Gastrocnemius medialis (tissue), 4 donors: ENCODE measurements around the gene FYB1.

Experiments used
- CTCF ChIP-seq, 5 experiments: fragments of 450-650 bp in 3 of 5; fragments of 200-600 bp in 2 of 5; sonication (generic) in 2 of 5; IDR thresholded peaks in 4 of 5; conservative IDR thresholded peaks in 1 of 5; 1 replicate in 4 of 5; 2 replicates in 1 of 5; pipeline ENCODE4 v1.5.1; 2016 to 2019; ENCODE audit warnings: antibody characterized with exemption in 5 of 5, mild to moderate bottlenecking in 3 of 5, moderate library complexity in 3 of 5
- POLR2A ChIP-seq, 2 donors: fragments of 450-650 bp; IDR thresholded peaks; one replicate each; pipeline ENCODE4 v1.6.1; 2017; ENCODE audit warnings: antibody characterized with exemption in 2 of 2, mild to moderate bottlenecking in 2 of 2, moderate library complexity in 2 of 2

GRCh38 chr5:39121315-39121714 lies 98.0 kb downstream of the FYB1 start:
- TF ChIP-seq CTCF (IDR thresholded peaks at IDR 0.05 in 4 of 5, conservative IDR thresholded peaks at IDR 0.05 in 1 of 5) (no peak), POLR2A (IDR thresholded peaks at IDR 0.05) (no peak)
